ENCODE data around the gene SPINK2.

The SPINK2 gene

GRCh38 chr4:56821381-56822243 lies at the start of gene SPINK2:
Gene SPINK2 (minus strand): TSS chr4:56821701. CDS start chr4:56821662, 39 bp downstream.
- DNase-seq (ENCODE audit: low read depth in 2 of 2, low spot score in 1 of 2), result peak; percentile 21 to 28

- DNase-seq (ENCODE audit: low read depth in 2 of 2, low spot score in 1 of 2), result no peak
Observed at GRCh38 chr4:56870946-56871345, 49.4 kb upstream of the SPINK2 start.

GRCh38 chr4:56863441-56864139 lies 42.1 kb upstream of the SPINK2 start:
- no peak for DNase-seq (ENCODE audit: low read depth in 2 of 2, low spot score in 1 of 2)

GRCh38 chr4:56861360-56861759 lies 39.9 kb upstream of the SPINK2 start:
- no peak for DNase-seq (ENCODE audit: low read depth in 2 of 2, low spot score in 1 of 2)

- DNase-seq (ENCODE audit: low read depth in 2 of 2, low spot score in 1 of 2), result no peak
Observed at GRCh38 chr4:56860781-56861180, 39.3 kb upstream of the SPINK2 start.

GRCh38 chr4:56859841-56860240 lies 38.3 kb upstream of the SPINK2 start:
- no peak for DNase-seq (ENCODE audit: low read depth in 2 of 2, low spot score in 1 of 2)

- DNase-seq (ENCODE audit: low read depth in 2 of 2, low spot score in 1 of 2), result no peak
Observed at GRCh38 chr4:56857601-56858309, 36.3 kb upstream of the SPINK2 start.

- DNase-seq (ENCODE audit: low read depth in 2 of 2, low spot score in 1 of 2), result no peak
Observed at GRCh38 chr4:56856656-56857055, 35.2 kb upstream of the SPINK2 start.

- DNase-seq (ENCODE audit: low read depth in 2 of 2, low spot score in 1 of 2), result no peak
Observed at GRCh38 chr4:56850910-56851309, 29.4 kb upstream of the SPINK2 start.

- DNase-seq (ENCODE audit: low read depth in 2 of 2, low spot score in 1 of 2), result no peak
Observed at GRCh38 chr4:56844802-56845580, 23.5 kb upstream of the SPINK2 start.

GRCh38 chr4:56843421-56843899 lies 22.0 kb upstream of the SPINK2 start:
- no peak for DNase-seq (ENCODE audit: low read depth in 2 of 2, low spot score in 1 of 2)

GRCh38 chr4:56840559-56840958 lies 19.1 kb upstream of the SPINK2 start:
- DNase-seq (ENCODE audit: low read depth in 2 of 2, low spot score in 1 of 2), result no peak

GRCh38 chr4:56828784-56829535 lies 7.5 kb upstream of the SPINK2 start:
- no peak for DNase-seq (ENCODE audit: low read depth in 2 of 2, low spot score in 1 of 2)

- DNase-seq (ENCODE audit: low read depth in 2 of 2, low spot score in 1 of 2), result no peak
Observed at GRCh38 chr4:56823933-56824600, 2.6 kb upstream of the SPINK2 start.

- DNase-seq (ENCODE audit: low read depth in 2 of 2, low spot score in 1 of 2), result no peak
Observed at GRCh38 chr4:56818797-56819196, 2.7 kb downstream of the SPINK2 start.

GRCh38 chr4:56817840-56818491 lies 3.5 kb downstream of the SPINK2 start:
- no peak for DNase-seq (ENCODE audit: low read depth in 2 of 2, low spot score in 1 of 2)

GRCh38 chr4:56806666-56807065 lies 14.8 kb downstream of the SPINK2 start:
- no peak for DNase-seq (ENCODE audit: low read depth in 2 of 2, low spot score in 1 of 2)

- no peak for DNase-seq (ENCODE audit: low read depth in 2 of 2, low spot score in 1 of 2)
Observed at GRCh38 chr4:56804551-56804950, 16.9 kb downstream of the SPINK2 start.

GRCh38 chr4:56803471-56803870 lies 18.0 kb downstream of the SPINK2 start:
- no peak for DNase-seq (ENCODE audit: low read depth in 2 of 2, low spot score in 1 of 2)
